Peyer's patch (tissue), 4 donors: ENCODE results near the gene PROM1.

Experiments used
- CTCF ChIP-seq, 6 experiments: fragments of 450-650 bp in 4 of 6; fragments of 200-600 bp in 2 of 6; sonication (generic) in 1 of 6; IDR thresholded peaks; one replicate each; pipeline ENCODE4 v1.5.1; 2017 to 2019; ENCODE audit warnings: antibody characterized with exemption in 6 of 6, mild to moderate bottlenecking in 3 of 6, moderate library complexity in 1 of 6
- POLR2A ChIP-seq, 2 donors: fragments of 450-650 bp; IDR thresholded peaks; one replicate each; pipeline ENCODE4 v1.5.1; 2017; ENCODE audit warnings: antibody characterized with exemption in 2 of 2, mild to moderate bottlenecking in 2 of 2, moderate library complexity in 2 of 2

GRCh38 chr4:16062601-16063000 lies 21.2 kb downstream of the PROM1 start:
- TF ChIP-seq CTCF (IDR thresholded peaks at IDR 0.05) (no peak), POLR2A (IDR thresholded peaks at IDR 0.05) (no peak)
